Osteoblast (primary cell): ENCODE results near the gene OR1J4. TPM values are rescaled to one million over a fixed set of nuclear protein-coding genes. Genes with fewer than 3 reads are reported as not detected.

ENCODE experiments used
- DNase-seq: peaks from one replicate; pipeline ENCODE4 v3.0.0; 2011; ENCODE audit warnings: low spot score, mixed read lengths; ENCODE audit not compliant: insufficient read length; ENCODE audit errors: missing footprints
- H2AFZ ChIP-seq: 2 replicates; pipeline ENCODE4 v1.6.0; 2011; ENCODE audit warnings: mild to moderate bottlenecking, low read length
- H3K27ac ChIP-seq: 2 replicates; pipeline ENCODE4 v1.5.1; 2011; ENCODE audit warnings: mild to moderate bottlenecking, low read depth, low read length, moderate library complexity
- H3K27me3 ChIP-seq: 2 replicates; pipeline ENCODE4 v1.6.0; 2012; ENCODE audit warnings: mild to moderate bottlenecking, control low read depth, inconsistent platforms, low read length, moderate library complexity; ENCODE audit not compliant: insufficient read depth
- H3K36me3 ChIP-seq: 2 replicates; pipeline ENCODE4 v1.5.1; 2011; ENCODE audit warnings: mild to moderate bottlenecking, low read length, control low read depth, moderate library complexity; ENCODE audit not compliant: insufficient read depth
- H3K4me1 ChIP-seq: 2 replicates; pipeline ENCODE4 v1.5.1; 2011; ENCODE audit warnings: mild to moderate bottlenecking, low read length, control low read depth, moderate library complexity; ENCODE audit not compliant: insufficient read depth
- H3K4me2 ChIP-seq: 2 replicates; pipeline ENCODE4 v1.6.0; 2011; ENCODE audit warnings: mild to moderate bottlenecking, low read length; ENCODE audit not compliant: insufficient read depth
- H3K4me3 ChIP-seq: fragments of 200-600 bp; sonication (generic); 3 replicates; pipeline ENCODE4 v1.5.1; 2012; ENCODE audit warnings: mild to moderate bottlenecking, low read length, inconsistent platforms; ENCODE audit not compliant: insufficient read depth
- H3K79me2 ChIP-seq: 2 replicates; pipeline ENCODE4 v1.6.0; 2012; ENCODE audit warnings: mild to moderate bottlenecking, low read length, control low read depth, inconsistent platforms; ENCODE audit not compliant: insufficient read depth
- H3K9me3 ChIP-seq: 2 replicates; pipeline ENCODE4 v1.5.1; 2011; ENCODE audit warnings: low read depth, low read length, control low read depth
- H4K20me1 ChIP-seq: 2 replicates; pipeline ENCODE4 v1.6.0; 2012; ENCODE audit warnings: mild to moderate bottlenecking, low read length, control low read depth; ENCODE audit not compliant: insufficient read depth
- total RNA-seq: library from RNA; depleted of rRNA; stranded (reverse); fragments of >200 nt; gene quantifications from 2 replicates; pipeline ENCODE4 v1.2.3, GENCODE V29; 2012
- TF ChIP-seq, protein P1 (sequence below): IDR thresholded peaks from 2 replicates; pipeline ENCODE4 v1.5.1; 2011; ENCODE audit warnings: mild to moderate bottlenecking, low read depth, low read length, moderate library complexity; ENCODE audit errors: extremely low read depth

The OR1J4 gene
- total RNA-seq, 1 donor, result not detected

DNA sequence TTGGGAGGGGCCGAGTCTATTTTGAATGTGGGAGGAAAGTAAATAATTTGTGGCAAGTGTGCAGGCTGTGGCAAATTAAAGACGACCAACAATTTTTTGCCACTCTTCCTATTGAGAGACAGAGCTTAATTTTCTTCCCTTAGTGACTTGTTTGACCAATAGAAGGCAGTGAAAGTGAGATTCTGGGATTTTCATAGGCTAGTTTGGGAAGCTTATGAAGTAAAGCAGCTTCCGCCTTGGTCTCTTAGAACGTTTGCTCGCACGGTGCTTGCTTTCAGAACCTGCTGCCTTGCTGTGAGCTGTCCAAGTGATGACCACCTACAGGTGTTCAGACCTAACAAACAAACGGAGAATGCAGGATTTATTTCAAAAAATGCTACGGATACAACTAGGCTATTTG is 27.3 kb downstream of the OR1J4 start:
- H3K4me2 ChIP-seq, result no peak overlapping the region
- no peak overlapping the region for H2AFZ ChIP-seq
- no peak overlapping the region for H3K4me3 ChIP-seq
- DNase-seq, result no peak
- no peaks in the 10 kb centered on the region for H4K20me1 ChIP-seq
- no peaks in the 10 kb centered on the region for H3K79me2 ChIP-seq
- no peaks in the 10 kb centered on the region for H3K27me3 ChIP-seq
- H3K4me1 ChIP-seq, result no peaks in the 10 kb centered on the region
- no peaks in the 10 kb centered on the region for H3K36me3 ChIP-seq
- H3K9me3 ChIP-seq, result no peaks in the 10 kb centered on the region
- TF ChIP-seq, protein P1, sequence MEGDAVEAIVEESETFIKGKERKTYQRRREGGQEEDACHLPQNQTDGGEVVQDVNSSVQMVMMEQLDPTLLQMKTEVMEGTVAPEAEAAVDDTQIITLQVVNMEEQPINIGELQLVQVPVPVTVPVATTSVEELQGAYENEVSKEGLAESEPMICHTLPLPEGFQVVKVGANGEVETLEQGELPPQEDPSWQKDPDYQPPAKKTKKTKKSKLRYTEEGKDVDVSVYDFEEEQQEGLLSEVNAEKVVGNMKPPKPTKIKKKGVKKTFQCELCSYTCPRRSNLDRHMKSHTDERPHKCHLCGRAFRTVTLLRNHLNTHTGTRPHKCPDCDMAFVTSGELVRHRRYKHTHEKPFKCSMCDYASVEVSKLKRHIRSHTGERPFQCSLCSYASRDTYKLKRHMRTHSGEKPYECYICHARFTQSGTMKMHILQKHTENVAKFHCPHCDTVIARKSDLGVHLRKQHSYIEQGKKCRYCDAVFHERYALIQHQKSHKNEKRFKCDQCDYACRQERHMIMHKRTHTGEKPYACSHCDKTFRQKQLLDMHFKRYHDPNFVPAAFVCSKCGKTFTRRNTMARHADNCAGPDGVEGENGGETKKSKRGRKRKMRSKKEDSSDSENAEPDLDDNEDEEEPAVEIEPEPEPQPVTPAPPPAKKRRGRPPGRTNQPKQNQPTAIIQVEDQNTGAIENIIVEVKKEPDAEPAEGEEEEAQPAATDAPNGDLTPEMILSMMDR, result no peak
- no peak overlapping the region for H3K27ac ChIP-seq

DNA sequence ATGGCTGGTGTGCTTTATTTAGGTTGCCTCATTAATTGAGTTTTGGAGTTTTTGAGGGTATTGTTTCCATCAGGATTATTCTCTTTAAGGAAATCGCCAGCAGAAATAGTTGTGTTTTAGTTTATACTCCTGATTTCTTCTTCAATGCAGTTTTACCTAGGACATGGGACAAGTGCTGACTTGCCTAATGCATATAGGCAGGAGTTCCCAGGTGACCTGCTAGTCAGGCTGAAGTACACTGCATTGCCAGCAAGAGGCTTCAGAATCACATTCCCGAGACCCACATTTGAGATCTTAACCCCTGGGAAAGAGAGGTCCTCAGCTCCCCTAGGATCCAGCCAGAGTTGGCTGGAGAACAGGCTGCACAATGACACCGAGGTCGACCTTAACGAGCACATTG is 32.4 kb downstream of the OR1J4 start:
- Histone ChIP-seq H3K9me3 (no peaks in the 10 kb centered on the region), H3K4me2 (no peak overlapping the region), H4K20me1 (no peaks in the 10 kb centered on the region), H3K27ac (no peak overlapping the region), H3K36me3 (no peaks in the 10 kb centered on the region), H2AFZ (no peak overlapping the region), H3K27me3 (no peaks in the 10 kb centered on the region), H3K4me1 (no peaks in the 10 kb centered on the region), H3K79me2 (no peaks in the 10 kb centered on the region), H3K4me3 (no peak overlapping the region)
- TF ChIP-seq, protein P1, result no peak
- no peak for DNase-seq

DNA sequence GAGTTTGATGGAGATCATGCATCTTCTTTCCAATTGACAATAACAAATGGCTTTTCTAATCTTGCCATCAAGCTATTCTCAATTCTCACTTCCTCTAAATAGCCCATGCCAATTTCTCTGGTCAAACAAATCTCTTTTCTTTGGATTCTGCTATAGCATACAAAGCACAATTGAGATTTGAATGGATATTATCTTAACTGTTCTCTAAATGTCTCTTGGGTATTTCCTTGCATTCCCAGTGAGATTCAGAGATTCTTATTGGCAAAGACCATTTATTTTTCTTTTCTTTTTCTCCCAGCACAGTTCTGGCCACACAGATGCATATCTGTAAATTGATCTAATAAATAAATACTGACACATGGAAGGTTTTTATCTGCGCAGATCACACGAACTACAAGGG is 33.9 kb downstream of the OR1J4 start, which contains the start of gene OR1N2:
Gene OR1N2, plus strand, starts transcription at position 301 of the 400 bp plus-strand sequence. CDS start 100 bp downstream, outside the sequence.
- no peaks in the 10 kb centered on the region for H3K79me2 ChIP-seq
- H2AFZ ChIP-seq, result no peak within 1 kb of the TSS
- TF ChIP-seq, protein P1, result no peak
- no peak within 1 kb of the TSS for H3K27ac ChIP-seq
- H3K4me1 ChIP-seq, result no peaks in the 10 kb centered on the region
- H3K4me2 ChIP-seq, result no peak within 1 kb of the TSS
- H3K27me3 ChIP-seq, result no peaks in the 10 kb centered on the region
- DNase-seq, result no peak
- H3K4me3 ChIP-seq, result no peak within 1 kb of the TSS
- no peaks in the 10 kb centered on the region for H4K20me1 ChIP-seq
- H3K9me3 ChIP-seq, result no peaks in the 10 kb centered on the region
- no peaks in the 10 kb centered on the region for H3K36me3 ChIP-seq

DNA sequence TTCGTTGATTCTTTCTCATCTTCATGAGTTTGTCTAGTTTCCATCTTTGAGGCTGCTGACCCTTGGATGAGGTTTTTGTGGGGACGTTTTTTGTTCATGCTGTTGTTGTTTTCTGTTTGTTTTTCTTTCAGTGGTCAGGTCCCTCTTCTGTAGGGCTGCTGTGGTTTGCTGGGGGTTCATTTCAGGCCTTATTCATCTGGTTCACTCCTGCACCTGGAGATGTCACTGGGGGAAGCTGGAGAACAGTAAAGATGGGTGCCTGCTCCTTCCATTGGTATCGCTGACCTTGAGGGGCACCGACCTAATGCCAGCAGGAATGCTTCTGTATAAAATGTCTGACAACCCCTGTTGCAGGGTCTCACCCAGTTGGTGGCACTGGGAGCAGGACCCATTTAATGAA is 42.5 kb downstream of the OR1J4 start:
- no peaks in the 10 kb centered on the region for H4K20me1 ChIP-seq
- H3K4me2 ChIP-seq, result no peak overlapping the region
- no peaks in the 10 kb centered on the region for H3K36me3 ChIP-seq
- no peak overlapping the region for H3K4me3 ChIP-seq
- H3K9me3 ChIP-seq, result no peaks in the 10 kb centered on the region
- no peaks in the 10 kb centered on the region for H3K79me2 ChIP-seq
- H3K27ac ChIP-seq, result no peak overlapping the region
- H3K4me1 ChIP-seq, result no peaks in the 10 kb centered on the region
- no peaks in the 10 kb centered on the region for H3K27me3 ChIP-seq
- TF ChIP-seq, protein P1, result no peak
- no peak for DNase-seq
- H2AFZ ChIP-seq, result no peak overlapping the region
